ENCODE results near the gene KIAA0753.

The KIAA0753 gene

DNA sequence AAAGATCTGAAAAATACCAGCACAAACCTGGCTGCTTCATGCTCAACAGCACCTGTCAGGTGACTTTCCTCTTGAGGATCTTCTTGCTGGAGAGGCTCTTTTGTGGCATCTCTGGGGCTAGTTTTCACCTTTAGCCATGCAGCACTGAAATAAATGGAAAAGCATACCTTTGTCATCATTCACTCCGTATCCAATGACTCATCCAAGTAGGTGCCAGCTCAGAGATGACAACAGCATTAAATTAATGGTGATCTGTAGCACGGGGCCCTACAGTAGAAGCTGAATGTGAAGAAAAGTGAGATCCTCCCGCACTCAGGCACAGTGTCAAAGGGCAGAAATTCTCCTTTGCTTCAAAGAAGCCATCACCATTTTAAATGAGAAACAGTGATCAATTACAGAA, 32.2 kb downstream of the KIAA0753 start:
- no peaks in the 10 kb centered on the region for H3K27me3 ChIP-seq (replicated peaks; ENCODE audit: control insufficient read depth, insufficient read depth, low read length)
- peaks cover 11% of the 10 kb centered on the region for H3K36me3 ChIP-seq (ENCODE audit: control insufficient read depth, insufficient read depth, low read length)
- H3K4me3 ChIP-seq (replicated peaks; ENCODE audit: low read depth, low read length): no peak overlapping the region
- TF ChIP-seq, protein P1, sequence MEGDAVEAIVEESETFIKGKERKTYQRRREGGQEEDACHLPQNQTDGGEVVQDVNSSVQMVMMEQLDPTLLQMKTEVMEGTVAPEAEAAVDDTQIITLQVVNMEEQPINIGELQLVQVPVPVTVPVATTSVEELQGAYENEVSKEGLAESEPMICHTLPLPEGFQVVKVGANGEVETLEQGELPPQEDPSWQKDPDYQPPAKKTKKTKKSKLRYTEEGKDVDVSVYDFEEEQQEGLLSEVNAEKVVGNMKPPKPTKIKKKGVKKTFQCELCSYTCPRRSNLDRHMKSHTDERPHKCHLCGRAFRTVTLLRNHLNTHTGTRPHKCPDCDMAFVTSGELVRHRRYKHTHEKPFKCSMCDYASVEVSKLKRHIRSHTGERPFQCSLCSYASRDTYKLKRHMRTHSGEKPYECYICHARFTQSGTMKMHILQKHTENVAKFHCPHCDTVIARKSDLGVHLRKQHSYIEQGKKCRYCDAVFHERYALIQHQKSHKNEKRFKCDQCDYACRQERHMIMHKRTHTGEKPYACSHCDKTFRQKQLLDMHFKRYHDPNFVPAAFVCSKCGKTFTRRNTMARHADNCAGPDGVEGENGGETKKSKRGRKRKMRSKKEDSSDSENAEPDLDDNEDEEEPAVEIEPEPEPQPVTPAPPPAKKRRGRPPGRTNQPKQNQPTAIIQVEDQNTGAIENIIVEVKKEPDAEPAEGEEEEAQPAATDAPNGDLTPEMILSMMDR (IDR thresholded peaks at IDR 0.05; ENCODE audit: insufficient read depth, low read length, poor library complexity, severe bottlenecking): no peak
- no peak for DNase-seq (ENCODE audit: extremely low read depth, insufficient read length)

DNA sequence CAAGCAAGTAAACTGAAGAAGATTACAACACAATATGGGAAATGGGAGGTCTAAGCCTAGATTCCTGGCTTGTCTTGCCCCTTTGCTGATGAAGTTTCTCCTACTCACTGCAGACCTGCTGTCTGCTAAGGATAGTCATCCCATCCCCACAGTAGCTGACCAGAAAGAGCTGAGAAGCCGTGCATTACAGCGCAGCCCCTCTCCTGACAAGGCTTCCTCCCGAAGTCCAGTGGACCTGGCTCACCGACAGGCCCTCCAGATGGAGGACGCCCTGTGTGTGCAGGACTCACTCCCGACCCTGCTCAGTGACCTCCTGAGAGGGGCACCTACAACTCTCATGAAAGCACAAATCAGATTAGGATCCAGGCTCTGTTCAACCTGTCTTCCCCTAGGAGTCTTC, 35.4 kb downstream of the KIAA0753 start:
- Histone ChIP-seq H3K27me3 (replicated peaks; ENCODE audit: control insufficient read depth, insufficient read depth, low read length) (no peaks in the 10 kb centered on the region), H3K4me3 (replicated peaks; ENCODE audit: low read depth, low read length) (no peak overlapping the region), H3K36me3 (ENCODE audit: control insufficient read depth, insufficient read depth, low read length) (peaks cover 11% of the 10 kb centered on the region)
- DNase-seq (ENCODE audit: extremely low read depth, insufficient read length): no peak
- TF ChIP-seq, protein P1 (IDR thresholded peaks at IDR 0.05; ENCODE audit: insufficient read depth, low read length, poor library complexity, severe bottlenecking): no peak

DNA sequence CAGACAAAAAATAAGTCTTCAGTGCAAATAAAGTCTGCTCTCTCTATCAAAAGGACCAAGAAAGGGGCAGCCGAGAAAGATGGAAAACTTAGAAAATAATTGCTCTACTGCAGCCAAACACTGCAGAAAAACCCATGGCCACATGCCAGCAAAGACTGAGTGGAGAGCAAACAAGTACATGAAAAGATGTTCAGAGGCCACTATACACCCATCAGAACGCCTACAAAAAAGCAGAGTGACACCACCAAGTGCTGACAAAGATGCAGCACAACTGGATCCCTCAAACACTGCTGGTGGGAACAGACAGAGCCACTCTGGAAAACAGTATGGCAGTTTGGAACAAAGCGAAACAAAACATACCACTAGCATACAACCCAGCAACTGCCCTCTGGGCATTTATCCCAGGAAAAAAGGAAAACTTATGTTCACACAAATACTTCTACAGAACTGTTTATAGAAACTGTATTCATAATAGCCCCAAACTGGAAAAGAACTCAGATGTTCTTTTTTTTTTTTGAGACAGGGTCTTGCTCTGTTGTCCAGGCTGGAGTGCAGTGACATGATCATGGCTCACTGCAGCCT, 36.7 kb downstream of the KIAA0753 start:
- DNase-seq (ENCODE audit: extremely low read depth, insufficient read length): no peak
- TF ChIP-seq, protein P1 (IDR thresholded peaks at IDR 0.05; ENCODE audit: insufficient read depth, low read length, poor library complexity, severe bottlenecking): no peak
- H3K4me3 ChIP-seq (replicated peaks; ENCODE audit: low read depth, low read length): no peak overlapping the region
- no peaks in the 10 kb centered on the region for H3K27me3 ChIP-seq (replicated peaks; ENCODE audit: control insufficient read depth, insufficient read depth, low read length)
- peaks cover 8% of the 10 kb centered on the region for H3K36me3 ChIP-seq (ENCODE audit: control insufficient read depth, insufficient read depth, low read length)

DNA sequence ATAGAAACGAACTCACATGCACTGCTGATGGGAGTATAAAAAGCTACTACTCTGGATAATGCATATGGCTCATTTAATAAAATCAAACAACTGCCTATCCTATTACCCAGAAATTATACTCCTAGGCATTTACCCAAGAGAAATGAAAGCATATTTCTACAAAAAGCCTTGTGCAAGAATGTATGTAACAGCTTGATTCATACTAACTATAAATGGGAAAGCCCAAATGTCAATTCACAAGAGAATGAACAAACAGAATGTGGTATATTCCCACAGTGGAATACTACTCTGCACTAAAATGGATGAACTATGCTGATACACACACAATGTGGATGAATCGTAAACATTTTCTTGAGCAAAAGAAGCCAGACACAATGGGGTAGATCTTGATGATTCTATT, 38.4 kb downstream of the KIAA0753 start:
- no peak for DNase-seq (ENCODE audit: extremely low read depth, insufficient read length)
- no peaks in the 10 kb centered on the region for H3K27me3 ChIP-seq (replicated peaks; ENCODE audit: control insufficient read depth, insufficient read depth, low read length)
- H3K36me3 ChIP-seq (ENCODE audit: control insufficient read depth, insufficient read depth, low read length): peaks cover 3% of the 10 kb centered on the region
- TF ChIP-seq, protein P1 (IDR thresholded peaks at IDR 0.05; ENCODE audit: insufficient read depth, low read length, poor library complexity, severe bottlenecking): no peak
- no peak overlapping the region for H3K4me3 ChIP-seq (replicated peaks; ENCODE audit: low read depth, low read length)

DNA sequence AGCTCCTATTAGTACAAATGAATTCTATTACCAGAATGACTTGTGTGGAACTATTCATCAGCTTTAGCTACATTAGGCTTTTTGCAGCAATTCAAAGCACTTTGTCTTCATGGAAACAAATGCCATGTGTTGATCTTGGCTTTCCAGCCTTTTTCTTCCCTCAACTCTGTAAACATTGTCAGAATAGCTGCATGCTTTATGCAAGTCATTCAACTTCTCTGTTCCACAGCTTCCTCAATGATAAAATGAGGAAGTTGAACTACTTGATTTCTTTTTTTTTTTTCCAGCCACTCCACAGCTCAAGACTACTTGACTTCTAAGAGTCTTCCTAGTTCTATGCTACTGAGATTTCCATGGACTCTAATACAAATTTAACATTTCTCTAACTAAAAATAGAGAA, 41.1 kb downstream of the KIAA0753 start:
- no peaks in the 10 kb centered on the region for H3K27me3 ChIP-seq (replicated peaks; ENCODE audit: control insufficient read depth, insufficient read depth, low read length)
- peaks cover 10% of the 10 kb centered on the region for H3K36me3 ChIP-seq (ENCODE audit: control insufficient read depth, insufficient read depth, low read length)
- no peak for DNase-seq (ENCODE audit: extremely low read depth, insufficient read length)
- TF ChIP-seq, protein P1 (IDR thresholded peaks at IDR 0.05; ENCODE audit: insufficient read depth, low read length, poor library complexity, severe bottlenecking): no peak
- no peak overlapping the region for H3K4me3 ChIP-seq (replicated peaks; ENCODE audit: low read depth, low read length)

DNA sequence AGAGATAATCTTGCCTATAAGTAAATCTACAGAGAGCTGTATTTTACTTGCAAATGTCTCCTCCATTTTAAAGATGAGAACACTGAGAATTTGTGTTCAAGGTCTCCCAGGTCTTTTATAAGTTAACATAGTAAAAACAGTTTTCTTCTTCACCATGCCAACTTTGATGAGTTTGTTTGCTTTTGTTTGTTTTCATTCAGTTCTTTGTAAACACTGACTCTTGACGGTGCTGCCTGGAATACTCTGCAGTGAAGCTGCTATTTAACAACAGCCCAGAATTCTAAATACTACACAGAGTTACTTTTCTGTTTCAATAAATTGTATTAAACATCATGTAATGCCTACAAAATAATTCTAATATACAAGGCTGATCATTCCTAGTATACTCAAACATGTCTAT, 42.8 kb downstream of the KIAA0753 start:
- no peak for DNase-seq (ENCODE audit: extremely low read depth, insufficient read length)
- H3K36me3 ChIP-seq (ENCODE audit: control insufficient read depth, insufficient read depth, low read length): peaks cover 9% of the 10 kb centered on the region
- H3K27me3 ChIP-seq (replicated peaks; ENCODE audit: control insufficient read depth, insufficient read depth, low read length): no peaks in the 10 kb centered on the region
- TF ChIP-seq, protein P1 (IDR thresholded peaks at IDR 0.05; ENCODE audit: insufficient read depth, low read length, poor library complexity, severe bottlenecking): no peak
- no peak overlapping the region for H3K4me3 ChIP-seq (replicated peaks; ENCODE audit: low read depth, low read length)

Data from GM06990 (cell line).